Astrocyte (in vitro differentiated cells and primary cell): ENCODE measurements around the gene FOSL2. TPM values are rescaled to one million over a fixed set of nuclear protein-coding genes. Genes with fewer than 3 reads are reported as not detected.
A peak's percentile ranks its signal among the peaks of the same experiment; 100 is the strongest.

Experiments used
- DNase-seq: peaks from one replicate; pipeline ENCODE4 v3.0.0-alpha.2; 2010; ENCODE audit warnings: low read depth
- FAIRE-seq: peaks from 2 replicates; lab custom pipeline; 2011; peaks lifted over from hg19 to GRCh38; lab: Jason Lieb, UNC
- H2AFZ ChIP-seq: 2 replicates; pipeline ENCODE4 v1.6.0; 2012; ENCODE audit warnings: low read depth, low read length, inconsistent platforms
- H3K27ac ChIP-seq: 2 replicates; pipeline ENCODE4 v1.5.1; 2011; ENCODE audit warnings: low read depth, low read length, inconsistent platforms
- H3K27me3 ChIP-seq: 2 replicates; pipeline ENCODE4 v1.6.0; 2011; ENCODE audit warnings: low read length, inconsistent platforms; ENCODE audit not compliant: insufficient read depth
- H3K36me3 ChIP-seq: 2 replicates; pipeline ENCODE4 v1.5.1; 2011; ENCODE audit warnings: low read length, inconsistent platforms; ENCODE audit not compliant: insufficient read depth
- H3K4me1 ChIP-seq: 2 replicates; pipeline ENCODE4 v1.5.1; 2011; ENCODE audit warnings: low read length, inconsistent platforms; ENCODE audit not compliant: insufficient read depth
- H3K4me2 ChIP-seq: 2 replicates; pipeline ENCODE4 v1.6.0; 2012; ENCODE audit warnings: low read length, inconsistent platforms
- H3K4me3 ChIP-seq: 2 replicates; pipeline ENCODE4 v1.5.1; 2011; ENCODE audit warnings: low read depth, mild to moderate bottlenecking, low read length, inconsistent platforms; ENCODE audit not compliant: insufficient read depth
- H3K79me2 ChIP-seq: 2 replicates; pipeline ENCODE4 v1.6.0; 2012; ENCODE audit warnings: mild to moderate bottlenecking, low read length, inconsistent platforms; ENCODE audit not compliant: insufficient read depth
- H3K9ac ChIP-seq: 2 replicates; pipeline ENCODE4 v1.6.0; 2012; ENCODE audit warnings: mild to moderate bottlenecking, low read length, inconsistent platforms
- H3K9me3 ChIP-seq: 2 replicates; pipeline ENCODE4 v1.5.1; 2012; ENCODE audit warnings: low read depth, mild to moderate bottlenecking, low read length, inconsistent platforms; ENCODE audit not compliant: insufficient read depth
- H4K20me1 ChIP-seq: 2 replicates; pipeline ENCODE4 v1.6.0; 2012; ENCODE audit warnings: low read length, inconsistent platforms; ENCODE audit not compliant: insufficient read depth
- H3K27ac Mint-ChIP-seq: one replicate; pipeline ENCODE4 v1.8.0; 2021; ENCODE audit warnings: mild to moderate bottlenecking, mixed read lengths; ENCODE audit not compliant: unreplicated experiment
- H3K27me3 Mint-ChIP-seq: one replicate; pipeline ENCODE4 v1.8.0; 2021; ENCODE audit warnings: low read depth, mixed read lengths; ENCODE audit not compliant: unreplicated experiment
- H3K36me3 Mint-ChIP-seq: one replicate; pipeline ENCODE4 v1.8.0; 2021; ENCODE audit warnings: low read depth, mixed read lengths; ENCODE audit not compliant: unreplicated experiment
- H3K4me1 Mint-ChIP-seq: one replicate; pipeline ENCODE4 v1.8.0; 2021; ENCODE audit warnings: low read depth, mixed read lengths; ENCODE audit not compliant: unreplicated experiment
- H3K4me3 Mint-ChIP-seq: one replicate; pipeline ENCODE4 v1.8.0; 2021; ENCODE audit warnings: mild to moderate bottlenecking, moderate library complexity, mixed read lengths; ENCODE audit not compliant: unreplicated experiment
- H3K9me3 Mint-ChIP-seq: one replicate; pipeline ENCODE4 v1.8.0; 2021; ENCODE audit warnings: mild to moderate bottlenecking, mixed read lengths; ENCODE audit not compliant: unreplicated experiment
- EZH2 ChIP-seq: IDR thresholded peaks from 2 replicates; pipeline ENCODE4 v1.6.1; 2012; ENCODE audit warnings: mild to moderate bottlenecking, low read length, inconsistent platforms; ENCODE audit not compliant: insufficient read depth
- total RNA-seq: library from RNA; stranded (reverse); gene quantifications from 2 replicates; pipeline ENCODE4 v1.2.1, GENCODE V29; 2021
- TF ChIP-seq, protein P1 (sequence below): IDR thresholded peaks from 2 replicates; pipeline ENCODE4 v1.5.1; 2011; ENCODE audit warnings: low read depth, mild to moderate bottlenecking, inconsistent platforms, low read length, moderate library complexity; ENCODE audit not compliant: insufficient read depth

Gene FOSL2
- total RNA-seq, 1 donor from 2014 or later = 158 TPM

DNA sequence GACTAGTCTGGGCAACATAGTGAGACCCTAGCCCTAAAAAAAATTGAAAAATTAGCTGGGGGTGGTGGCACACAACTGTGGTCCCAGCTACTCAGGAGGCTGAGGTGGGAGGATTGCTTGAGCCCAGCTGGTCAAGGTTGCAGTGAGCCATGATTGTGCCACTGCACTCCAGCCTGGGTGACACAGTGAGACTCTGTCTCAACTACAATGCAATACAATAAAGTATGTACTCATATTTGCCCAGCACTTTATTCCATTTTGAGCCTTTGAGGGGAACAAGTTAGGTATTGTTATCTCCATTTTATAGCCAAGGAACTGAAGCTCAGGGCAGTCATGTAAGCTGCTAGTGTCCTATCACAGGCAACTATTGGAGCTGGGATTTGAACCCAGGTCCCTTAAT lies 53.9 kb downstream of the FOSL2 start:
- Mint-ChIP-seq H3K36me3 (peaks cover 7% of the 10 kb centered on the region), H3K4me3 (no peak overlapping the region), H3K4me1 (peaks cover 34% of the 10 kb centered on the region), H3K27ac (peak overlapping the region; percentile 89), H3K27me3 (no peaks in the 10 kb centered on the region), H3K9me3 (peaks cover 2% of the 10 kb centered on the region)
- Histone ChIP-seq H3K27ac (peak overlapping the region; percentile 88), H3K4me1 (peaks cover 47% of the 10 kb centered on the region), H4K20me1 (no peaks in the 10 kb centered on the region), H3K27me3 (no peaks in the 10 kb centered on the region), H3K9ac (peak overlapping the region; percentile 53), H3K4me2 (peak overlapping the region; percentile 53), H3K79me2 (no peaks in the 10 kb centered on the region), H3K36me3 (no peaks in the 10 kb centered on the region), H3K9me3 (no peaks in the 10 kb centered on the region), H2AFZ (no peak overlapping the region), H3K4me3 (no peak overlapping the region)
- no peak for DNase-seq
- FAIRE-seq = no peak
- TF ChIP-seq, protein P1, sequence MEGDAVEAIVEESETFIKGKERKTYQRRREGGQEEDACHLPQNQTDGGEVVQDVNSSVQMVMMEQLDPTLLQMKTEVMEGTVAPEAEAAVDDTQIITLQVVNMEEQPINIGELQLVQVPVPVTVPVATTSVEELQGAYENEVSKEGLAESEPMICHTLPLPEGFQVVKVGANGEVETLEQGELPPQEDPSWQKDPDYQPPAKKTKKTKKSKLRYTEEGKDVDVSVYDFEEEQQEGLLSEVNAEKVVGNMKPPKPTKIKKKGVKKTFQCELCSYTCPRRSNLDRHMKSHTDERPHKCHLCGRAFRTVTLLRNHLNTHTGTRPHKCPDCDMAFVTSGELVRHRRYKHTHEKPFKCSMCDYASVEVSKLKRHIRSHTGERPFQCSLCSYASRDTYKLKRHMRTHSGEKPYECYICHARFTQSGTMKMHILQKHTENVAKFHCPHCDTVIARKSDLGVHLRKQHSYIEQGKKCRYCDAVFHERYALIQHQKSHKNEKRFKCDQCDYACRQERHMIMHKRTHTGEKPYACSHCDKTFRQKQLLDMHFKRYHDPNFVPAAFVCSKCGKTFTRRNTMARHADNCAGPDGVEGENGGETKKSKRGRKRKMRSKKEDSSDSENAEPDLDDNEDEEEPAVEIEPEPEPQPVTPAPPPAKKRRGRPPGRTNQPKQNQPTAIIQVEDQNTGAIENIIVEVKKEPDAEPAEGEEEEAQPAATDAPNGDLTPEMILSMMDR = no peak
- no peak for TF ChIP-seq EZH2

DNA sequence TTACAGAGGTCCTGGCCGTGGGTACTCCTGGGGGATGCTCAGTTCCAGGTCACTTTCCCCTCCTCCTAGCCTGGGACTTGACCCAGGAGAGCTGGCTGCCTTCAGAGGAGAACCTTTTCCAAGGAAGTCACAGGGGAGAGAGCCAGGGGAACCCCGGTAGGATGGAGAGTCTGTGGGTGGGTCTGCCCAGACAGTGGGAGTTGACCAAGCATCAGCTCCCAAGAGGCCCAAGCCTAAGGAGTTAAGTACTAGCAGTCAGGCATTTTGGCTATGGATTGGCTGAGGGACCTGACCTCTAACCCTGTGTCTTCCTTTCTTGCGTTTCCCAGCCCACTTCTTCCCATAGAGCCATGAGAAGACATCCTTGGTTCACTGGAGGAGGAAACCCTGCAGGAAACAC lies 54.4 kb downstream of the FOSL2 start:
- Mint-ChIP-seq H3K27ac (peak overlapping the region; percentile 80), H3K27me3 (no peaks in the 10 kb centered on the region), H3K4me1 (peaks cover 34% of the 10 kb centered on the region), H3K36me3 (peaks cover 7% of the 10 kb centered on the region), H3K4me3 (no peak overlapping the region), H3K9me3 (no peaks in the 10 kb centered on the region)
- Histone ChIP-seq H3K4me1 (peaks cover 47% of the 10 kb centered on the region), H3K4me3 (no peak overlapping the region), H3K9ac (no peak overlapping the region), H3K27me3 (no peaks in the 10 kb centered on the region), H3K79me2 (no peaks in the 10 kb centered on the region), H2AFZ (no peak overlapping the region), H3K4me2 (no peak overlapping the region), H3K36me3 (no peaks in the 10 kb centered on the region), H3K9me3 (no peaks in the 10 kb centered on the region), H3K27ac (peak overlapping the region; percentile 88), H4K20me1 (no peaks in the 10 kb centered on the region)
- DNase-seq (no peak), FAIRE-seq (no peak)
- no peak for TF ChIP-seq EZH2
- TF ChIP-seq, protein P1 = no peak

DNA sequence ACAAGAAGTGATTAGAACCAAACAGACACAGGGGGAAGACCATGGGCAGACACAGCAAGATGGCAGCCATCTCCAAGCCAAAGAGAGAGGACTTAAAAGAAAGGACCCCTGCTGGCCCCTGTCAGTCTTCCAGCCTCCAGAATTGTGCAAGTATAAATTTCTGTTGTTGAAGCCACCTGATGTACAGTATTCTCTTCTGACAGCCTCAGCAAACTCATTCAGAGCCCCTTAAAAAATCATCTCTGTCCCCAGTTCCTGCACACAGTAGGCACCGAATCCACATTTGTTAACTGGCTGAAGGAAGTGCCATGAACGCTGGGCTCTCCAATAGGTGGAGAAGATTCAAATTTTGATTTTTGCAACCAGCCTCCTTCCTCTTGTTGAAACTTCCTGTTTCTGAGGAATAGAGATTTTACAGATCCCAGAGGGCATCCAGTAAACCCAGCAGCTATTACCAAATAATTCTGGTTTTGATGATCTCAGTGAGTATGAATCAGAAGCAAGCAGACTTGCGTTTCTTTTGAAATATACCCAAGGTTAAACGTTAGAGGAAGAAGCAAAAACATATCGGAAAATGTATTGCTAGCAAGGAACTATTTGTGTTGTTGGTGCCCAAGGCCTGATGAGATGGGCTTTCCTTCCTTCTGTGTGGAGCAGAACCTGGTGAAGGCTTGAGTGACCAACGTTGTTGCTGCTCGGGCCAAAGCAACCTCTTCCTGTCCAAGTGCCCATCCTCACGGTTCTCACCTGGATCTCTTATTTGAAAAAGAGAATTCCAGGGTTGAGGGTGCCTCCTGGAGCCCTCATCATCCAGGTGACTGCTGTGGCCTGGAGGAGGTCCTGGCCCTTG lies 55.5 kb downstream of the FOSL2 start:
- Histone ChIP-seq H3K4me1 (peaks cover 47% of the 10 kb centered on the region), H3K9ac (no peak overlapping the region), H2AFZ (peak overlapping the region; percentile 1), H3K27ac (peak overlapping the region; percentile 66), H4K20me1 (no peaks in the 10 kb centered on the region), H3K79me2 (no peaks in the 10 kb centered on the region), H3K36me3 (no peaks in the 10 kb centered on the region), H3K9me3 (no peaks in the 10 kb centered on the region), H3K4me2 (peak overlapping the region; percentile 14), H3K4me3 (no peak overlapping the region), H3K27me3 (no peaks in the 10 kb centered on the region)
- Mint-ChIP-seq H3K27me3 (no peaks in the 10 kb centered on the region), H3K9me3 (no peaks in the 10 kb centered on the region), H3K27ac (peak overlapping the region; percentile 78), H3K4me3 (no peak overlapping the region), H3K4me1 (peaks cover 34% of the 10 kb centered on the region), H3K36me3 (peaks cover 7% of the 10 kb centered on the region)
- FAIRE-seq (peak; percentile 72), DNase-seq (peak; percentile 81)
- TF ChIP-seq, protein P1 = no peak
- no peak for TF ChIP-seq EZH2
